Tibial nerve (tissue), 3 donors: ENCODE results near the gene CAMK2G.

Experiments
- CTCF ChIP-seq, 5 experiments: fragments of 200-600 bp in 3 of 5; fragments of 450-650 bp in 2 of 5; sonication (generic) in 3 of 5; IDR thresholded peaks; one replicate each; pipeline ENCODE4 v1.5.1; 2016 to 2019; ENCODE audit warnings: antibody characterized with exemption in 5 of 5, mild to moderate bottlenecking in 3 of 5, moderate library complexity in 2 of 5
- POLR2A ChIP-seq, 2 donors: fragments of 450-650 bp; IDR thresholded peaks; one replicate each; pipeline ENCODE4 v1.6.1; 2017; ENCODE audit warnings: antibody characterized with exemption in 2 of 2, mild to moderate bottlenecking in 2 of 2, moderate library complexity in 2 of 2

- no peak for TF ChIP-seq CTCF (IDR thresholded peaks at IDR 0.05)
- no peak for TF ChIP-seq POLR2A (IDR thresholded peaks at IDR 0.05)
Measured at GRCh38 chr10:73769396-73769795, 105.0 kb downstream of the CAMK2G start.
